ENCODE data around the gene GGN.

DNA sequence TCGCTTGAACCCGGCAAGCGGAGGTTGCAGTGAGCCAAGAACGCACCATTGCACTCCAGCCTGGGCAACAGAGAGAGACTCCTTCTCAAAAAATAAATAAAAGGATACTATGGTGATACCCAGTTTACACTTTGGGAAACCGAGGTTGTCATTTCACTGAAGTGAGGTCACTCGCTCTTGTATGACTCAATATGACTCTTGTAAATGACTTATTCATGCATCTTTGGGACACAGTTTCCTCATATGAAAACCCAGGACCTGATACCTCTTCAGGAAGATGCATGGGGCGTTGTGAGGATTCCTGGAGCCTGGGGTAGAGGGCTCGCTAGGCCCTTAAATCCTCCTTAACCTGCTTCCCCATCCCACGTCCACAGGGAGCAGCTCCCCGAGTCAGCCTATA lies 9.0 kb downstream of the GGN start:
- TF ChIP-seq, protein P1, sequence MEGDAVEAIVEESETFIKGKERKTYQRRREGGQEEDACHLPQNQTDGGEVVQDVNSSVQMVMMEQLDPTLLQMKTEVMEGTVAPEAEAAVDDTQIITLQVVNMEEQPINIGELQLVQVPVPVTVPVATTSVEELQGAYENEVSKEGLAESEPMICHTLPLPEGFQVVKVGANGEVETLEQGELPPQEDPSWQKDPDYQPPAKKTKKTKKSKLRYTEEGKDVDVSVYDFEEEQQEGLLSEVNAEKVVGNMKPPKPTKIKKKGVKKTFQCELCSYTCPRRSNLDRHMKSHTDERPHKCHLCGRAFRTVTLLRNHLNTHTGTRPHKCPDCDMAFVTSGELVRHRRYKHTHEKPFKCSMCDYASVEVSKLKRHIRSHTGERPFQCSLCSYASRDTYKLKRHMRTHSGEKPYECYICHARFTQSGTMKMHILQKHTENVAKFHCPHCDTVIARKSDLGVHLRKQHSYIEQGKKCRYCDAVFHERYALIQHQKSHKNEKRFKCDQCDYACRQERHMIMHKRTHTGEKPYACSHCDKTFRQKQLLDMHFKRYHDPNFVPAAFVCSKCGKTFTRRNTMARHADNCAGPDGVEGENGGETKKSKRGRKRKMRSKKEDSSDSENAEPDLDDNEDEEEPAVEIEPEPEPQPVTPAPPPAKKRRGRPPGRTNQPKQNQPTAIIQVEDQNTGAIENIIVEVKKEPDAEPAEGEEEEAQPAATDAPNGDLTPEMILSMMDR (conservative IDR thresholded peaks at IDR 0.05 in 1 of 2, IDR thresholded peaks at IDR 0.05 in 1 of 2; ENCODE audit: low read depth in 1 of 2, low read length in 2 of 2): no peak
- TF ChIP-seq EZH2 (IDR thresholded peaks at IDR 0.05; ENCODE audit: low read length, missing control alignments): no peak

All from fibroblast of lung (primary cell).